ACHN (cell line): ENCODE results near the gene MAPK8.
"Not testable (repeated sequence)": the region's sequence is repeated elsewhere in the genome, so short reads cannot be mapped to it uniquely, and the experiment has no call there.

Experiments
- DNase-seq: peaks from one replicate; pipeline ENCODE4 v3.0.0-alpha.2; 2015
- in situ Hi-C: cut with HindIII; loops from 2 replicates; pipeline ENCODE4 v1.10.0; 2017; ENCODE audit warnings: low sequenced_read_pairs, low pct_ligation_motif_present, low pct_unique_long_range_greater_than_20kb

The MAPK8 gene

DNA sequence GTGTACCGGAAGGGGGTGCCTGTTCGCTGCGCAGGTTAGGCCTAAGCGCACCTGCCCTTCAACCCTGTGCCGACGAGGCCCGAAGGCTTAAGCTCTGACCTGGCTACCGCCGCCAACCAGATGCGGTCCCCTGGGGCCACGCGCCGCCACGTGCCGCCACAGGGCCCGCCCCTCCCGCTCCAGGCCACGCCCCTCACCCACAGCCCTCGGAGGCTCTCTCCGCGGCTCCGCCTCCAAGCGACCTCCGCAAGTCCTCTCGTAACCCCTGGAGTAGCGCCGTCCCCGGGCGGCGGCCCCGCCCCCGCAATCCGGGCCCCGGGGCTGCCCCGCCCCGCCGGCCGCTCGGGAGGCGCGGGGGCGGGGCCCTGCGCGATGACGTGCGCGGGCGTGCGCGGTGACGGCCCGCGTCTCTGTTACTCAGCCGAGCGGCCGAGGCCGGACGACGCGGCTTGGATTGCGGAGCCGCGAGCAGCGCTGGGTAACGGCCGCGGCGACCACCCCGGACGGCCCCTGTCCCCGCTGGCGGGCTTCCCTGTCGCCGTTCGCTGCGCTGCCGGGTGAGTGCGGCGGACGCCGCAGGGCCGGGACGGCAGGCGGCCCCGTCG is at the start of gene MAPK8:
Gene MAPK8 (plus strand): TSS at position 413 of the 605 bp plus-strand sequence. CDS start 94,984 bp downstream, outside the sequence.
- peak; percentile 93 for DNase-seq
- in situ Hi-C loops, result no loop called here

DNA sequence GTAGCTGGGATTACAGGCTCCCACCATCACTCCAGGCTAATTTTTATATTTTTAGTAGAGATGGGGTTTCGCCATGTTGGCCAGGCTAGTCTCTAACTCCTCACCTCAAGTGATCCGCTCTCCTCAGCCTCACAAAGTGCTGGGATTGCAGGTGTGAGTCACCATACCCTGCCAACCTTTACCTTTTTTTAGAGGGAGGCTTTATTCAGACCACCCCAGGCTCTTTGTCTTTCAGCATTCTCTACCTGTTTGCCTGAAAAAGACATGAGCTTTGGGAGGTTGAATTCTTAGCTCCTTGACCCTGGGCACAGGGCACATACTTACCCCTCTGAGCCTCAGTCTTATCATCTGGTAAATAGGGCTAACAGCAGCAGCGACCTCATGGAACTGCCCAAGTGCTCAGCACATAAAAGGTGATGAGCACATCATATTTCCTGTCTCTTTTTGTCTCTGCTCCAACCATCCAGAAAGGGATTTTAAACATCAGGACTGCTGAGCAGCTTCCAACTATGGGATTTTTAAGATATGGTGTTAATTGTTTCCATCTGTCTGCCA is 49.0 kb upstream of the MAPK8 start:
- DNase-seq, result no peak
- in situ Hi-C loops, result no loop called here

DNA sequence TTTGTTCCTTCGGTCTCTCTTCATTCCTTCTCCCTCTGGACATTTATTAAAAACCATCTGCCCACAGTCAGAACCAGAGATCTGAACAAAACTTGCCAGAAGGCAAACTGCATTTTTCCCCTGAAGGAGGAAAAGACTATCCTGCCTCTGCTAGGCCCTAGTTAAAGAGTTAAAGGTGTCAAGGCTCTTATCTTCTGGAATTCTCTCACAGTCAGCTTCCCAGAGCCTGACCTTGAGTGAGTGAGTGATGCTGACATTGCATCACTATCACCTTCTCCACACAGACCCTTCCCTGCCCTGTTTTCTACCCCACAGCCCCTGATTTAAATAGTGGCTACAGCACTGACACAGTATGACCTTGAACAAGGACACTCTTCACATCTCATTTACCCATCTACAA is 48.4 kb upstream of the MAPK8 start:
- in situ Hi-C loops, result no loop called here
- DNase-seq, result no peak

DNA sequence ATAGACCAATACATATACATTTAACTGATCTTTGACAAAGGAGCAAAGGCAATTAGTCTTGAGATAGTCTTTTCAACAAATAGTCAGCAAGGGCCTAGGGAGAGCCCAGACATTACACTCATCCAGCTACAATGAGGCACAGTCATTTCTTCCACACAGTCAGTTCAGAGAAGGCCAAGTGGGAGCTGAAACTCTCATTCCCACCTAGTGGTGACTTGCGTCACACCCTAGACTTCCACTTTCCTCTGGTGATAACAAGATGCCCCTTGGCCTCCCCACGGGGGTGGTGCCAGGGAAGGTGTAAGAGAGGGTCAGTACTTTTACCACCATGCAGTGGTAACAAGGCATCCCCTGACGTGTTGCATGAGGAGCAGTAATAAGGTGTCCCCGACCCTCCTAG is 39.9 kb upstream of the MAPK8 start:
- in situ Hi-C loops, result no loop called here

DNA sequence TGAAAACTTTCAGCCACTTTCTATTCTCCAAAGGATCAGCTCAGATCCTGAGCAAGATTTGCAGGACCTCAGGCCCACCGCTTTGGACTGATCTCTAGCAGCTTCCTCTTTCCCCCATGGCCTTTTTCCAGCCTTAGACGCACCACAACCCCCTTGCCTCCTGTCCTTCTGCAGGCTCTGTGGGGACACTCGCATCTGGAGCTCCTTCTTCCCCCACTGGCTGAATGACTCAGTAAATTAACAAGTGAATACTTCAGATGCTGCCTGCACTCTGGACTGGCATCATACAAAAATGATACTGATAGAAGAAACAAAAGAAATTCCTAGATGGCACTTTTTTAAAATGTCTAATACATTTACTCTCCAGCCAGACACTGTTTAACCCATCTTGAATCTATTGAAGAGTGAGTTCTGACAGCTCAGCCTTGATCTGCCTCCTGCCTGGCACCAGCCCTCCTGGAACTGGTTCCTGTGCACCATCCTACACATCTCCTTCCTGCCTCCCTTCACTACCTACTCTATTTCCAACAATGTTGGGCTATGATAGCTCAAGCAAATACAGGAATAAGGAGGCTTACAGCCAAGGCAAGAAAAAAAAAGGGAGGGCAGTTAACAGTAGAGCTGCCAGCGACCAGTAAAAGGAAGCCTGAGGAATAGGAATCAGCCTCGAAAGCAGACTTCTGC is 35.3 kb upstream of the MAPK8 start:
- no peak for DNase-seq
- in situ Hi-C loops, result no loop called here

More for the DNA sequence above, 39.9 kb upstream of the MAPK8 start:
- DNase-seq, result no peak

DNA sequence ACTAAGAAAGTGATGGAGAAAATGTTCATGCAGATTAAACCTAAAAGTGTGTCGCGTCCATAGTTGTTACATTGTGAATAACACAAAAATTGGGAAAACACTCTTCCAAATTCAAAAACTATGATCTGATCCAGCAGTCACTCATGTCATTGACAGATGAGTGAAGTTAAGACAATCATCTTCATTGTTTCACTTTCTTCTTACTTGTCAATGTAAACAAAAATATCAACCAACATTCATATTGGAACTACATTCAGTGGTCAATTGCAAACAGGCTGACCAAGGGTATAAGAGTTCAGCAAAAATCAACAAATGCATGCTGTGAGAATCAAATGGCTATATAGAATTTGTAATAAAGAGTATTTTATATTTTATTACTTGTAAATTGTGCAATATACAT is 33.8 kb upstream of the MAPK8 start:
- in situ Hi-C loops, result no loop called here
- no peak for DNase-seq

DNA sequence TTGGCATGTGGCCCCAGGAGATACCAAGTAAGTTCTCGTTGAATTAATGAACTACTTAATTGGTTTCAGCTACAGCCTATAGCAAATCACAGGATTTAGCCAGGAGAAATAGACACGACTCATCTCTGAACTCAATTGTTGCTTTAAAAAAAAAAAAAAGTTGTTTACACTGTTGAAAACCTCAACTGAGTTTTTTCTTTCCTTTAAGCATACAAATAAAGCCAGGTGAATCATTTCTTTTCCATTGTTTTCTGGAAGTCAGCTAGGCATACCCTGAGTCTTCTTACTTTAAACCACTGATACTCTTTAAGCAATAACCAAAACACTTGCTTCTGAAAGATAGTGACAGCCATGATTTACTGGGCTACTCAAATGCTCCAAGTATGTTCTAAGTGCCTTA is 32.7 kb upstream of the MAPK8 start:
- in situ Hi-C loops, result no loop called here

DNA sequence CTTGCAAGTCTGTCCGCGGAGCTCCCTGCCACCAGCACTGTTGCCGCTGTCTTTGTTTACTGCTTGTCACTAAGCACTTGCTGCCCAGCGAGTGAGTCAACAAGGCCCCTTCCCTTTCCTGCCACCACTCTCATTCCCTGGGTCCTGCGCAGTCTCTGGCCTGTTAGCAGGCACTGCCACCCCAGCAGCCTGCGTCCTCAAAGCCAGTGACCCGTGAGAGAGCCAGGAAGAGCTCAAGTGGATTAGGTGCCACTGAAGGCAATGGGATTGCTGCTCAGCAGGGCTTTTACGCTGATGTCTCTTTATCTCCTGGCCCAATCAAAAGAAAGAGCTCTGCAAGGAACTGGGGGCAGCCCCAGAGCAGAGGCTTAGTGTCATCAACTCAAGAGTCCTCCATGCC is 31.8 kb upstream of the MAPK8 start, which contains the start of gene FRMPD2:
Gene FRMPD2 (minus strand): TSS at position 61 of the 400 bp plus-strand sequence. CDS start 129 bp downstream, outside the sequence.
- in situ Hi-C loops, result no loop called here
- DNase-seq, result no peak

More for the DNA sequence above, 32.7 kb upstream of the MAPK8 start:
- DNase-seq, result no peak

DNA sequence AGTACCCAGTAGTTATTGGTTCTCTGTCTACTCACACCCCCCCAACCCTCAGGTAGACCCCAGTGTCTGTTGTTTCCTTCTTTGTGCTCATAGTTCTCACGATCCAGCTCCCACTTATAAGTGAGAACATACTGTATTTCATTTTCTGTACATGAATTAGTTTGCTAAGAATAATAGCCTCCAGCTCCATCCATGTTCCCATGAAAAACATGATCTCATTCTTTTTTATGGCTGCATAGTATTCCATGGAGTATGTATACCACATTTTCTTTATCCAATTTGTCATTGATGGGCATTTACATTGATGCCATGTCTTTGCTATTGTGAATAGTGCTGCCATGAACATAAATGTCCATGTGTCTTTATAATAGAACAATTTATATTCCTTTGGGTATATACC is 29.4 kb upstream of the MAPK8 start:
- in situ Hi-C loops, result no loop called here
- no peak for DNase-seq

DNA sequence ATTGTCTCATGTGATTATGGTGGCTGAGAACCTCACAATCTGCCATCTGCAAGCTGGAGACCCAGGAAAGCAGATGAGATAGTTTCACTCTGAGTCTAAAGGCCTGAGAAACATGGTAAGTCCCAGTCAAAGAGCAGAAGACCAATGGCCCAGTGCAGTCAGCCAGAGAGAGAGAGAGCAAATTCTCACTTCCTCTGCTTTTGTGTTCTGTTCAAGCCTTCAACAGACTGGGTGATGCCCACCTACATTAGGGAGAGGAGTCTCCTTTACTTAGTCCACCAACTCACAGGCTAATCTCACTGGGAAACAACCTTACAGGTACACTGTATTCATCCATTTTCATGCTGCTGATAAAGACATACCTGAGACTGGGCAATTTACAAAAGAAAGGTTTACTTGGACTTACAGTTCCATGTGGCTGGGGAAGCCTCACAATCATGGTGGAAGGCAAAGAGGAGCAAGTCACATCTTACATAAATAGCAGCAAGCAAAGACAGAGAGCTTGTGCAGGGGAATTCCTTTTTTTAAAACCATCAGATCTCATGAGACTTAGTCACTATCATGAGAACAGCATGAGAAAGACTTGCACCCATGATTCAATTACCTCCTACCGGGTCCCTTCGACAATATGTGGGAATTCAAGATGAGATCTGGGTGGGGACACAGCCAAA is 27.3 kb upstream of the MAPK8 start:
- no peak for DNase-seq
- in situ Hi-C loops, result no loop called here

DNA sequence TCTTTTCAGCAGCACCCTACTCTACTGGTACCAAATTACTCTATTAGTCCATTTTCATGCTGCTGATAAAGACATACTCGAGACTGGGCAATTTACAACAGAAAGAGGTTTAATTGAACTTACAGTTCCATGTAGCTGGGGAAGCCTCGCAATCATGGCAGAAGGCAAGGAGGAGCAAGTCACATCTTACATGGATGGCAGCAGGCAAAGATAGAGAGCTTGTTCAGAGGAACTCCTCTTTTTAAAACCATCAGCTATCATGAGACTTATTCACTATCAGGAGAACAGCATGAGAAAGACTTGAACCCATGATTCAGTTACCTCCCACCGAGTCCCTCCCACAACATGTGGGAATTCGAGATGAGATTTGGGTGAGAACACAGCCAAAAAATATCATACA is 24.8 kb upstream of the MAPK8 start:
- in situ Hi-C loops, DNase-seq: not testable (repeated sequence)

DNA sequence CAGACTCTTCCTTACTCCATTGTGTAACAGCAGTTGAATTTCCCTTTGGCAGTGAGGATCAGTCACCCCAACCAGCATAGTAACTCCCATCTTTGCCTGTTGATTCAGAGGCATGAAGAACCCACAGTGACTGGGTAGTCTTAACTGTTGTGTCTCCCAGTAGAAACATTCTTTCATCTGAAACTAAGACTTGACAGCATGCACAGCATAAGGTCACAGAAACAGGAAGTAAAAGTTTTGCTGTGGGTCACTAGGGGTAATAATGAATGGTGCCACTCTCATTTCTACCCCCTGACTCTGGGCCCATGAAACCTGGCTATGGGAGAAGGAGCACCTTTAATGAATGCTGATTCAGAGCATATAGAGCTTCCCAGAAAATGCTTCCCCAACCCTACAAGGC is 23.6 kb upstream of the MAPK8 start:
- DNase-seq, result no peak
- in situ Hi-C loops, result no loop called here

DNA sequence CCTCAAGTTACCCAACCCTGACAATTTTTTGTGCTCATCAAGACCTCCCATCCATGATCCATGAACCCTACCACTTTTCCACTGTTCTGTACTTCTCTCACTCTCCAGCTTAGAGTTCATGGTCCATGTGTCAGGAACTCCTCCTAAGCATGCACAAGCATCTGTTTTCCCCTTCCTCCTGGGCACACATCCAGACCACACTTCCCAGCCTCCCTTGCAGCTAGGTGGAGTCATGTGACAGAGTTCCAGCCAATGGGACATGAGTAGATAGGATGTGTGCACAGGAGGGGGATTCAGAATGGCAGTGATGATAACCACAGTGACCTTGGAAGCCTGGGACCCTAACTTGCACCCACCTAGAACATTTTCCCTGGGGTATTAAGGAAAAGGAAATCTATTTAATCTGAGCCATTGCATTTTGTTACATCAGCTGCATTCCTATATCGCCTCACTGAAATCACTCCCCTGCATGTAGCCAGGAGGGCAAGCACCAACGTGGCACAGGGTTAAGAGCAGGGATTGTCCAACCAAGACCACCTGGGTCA is 22.4 kb upstream of the MAPK8 start:
- no peak for DNase-seq

DNA sequence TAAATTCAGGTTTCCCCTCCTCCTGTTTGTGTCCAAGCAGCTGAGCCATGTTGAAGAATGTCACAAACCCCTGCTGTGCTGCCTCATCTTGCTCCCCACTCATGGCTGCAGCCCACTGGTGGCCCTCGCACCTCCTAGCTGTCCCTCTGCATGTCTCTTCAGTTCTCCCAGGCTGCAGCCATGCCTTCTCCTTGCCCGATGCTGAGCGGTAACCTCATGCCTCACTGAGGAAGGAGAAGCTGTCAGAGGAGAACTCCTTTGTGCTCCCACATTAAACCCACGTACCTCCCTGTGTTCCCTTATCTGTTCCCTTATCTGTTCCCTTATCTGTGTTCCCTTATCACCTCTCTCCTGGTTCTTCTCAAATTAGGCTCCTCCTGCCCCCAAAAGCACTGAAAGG is 21.7 kb upstream of the MAPK8 start:
- in situ Hi-C loops, result no loop called here
- no peak for DNase-seq

More for the DNA sequence above, 22.4 kb upstream of the MAPK8 start:
- in situ Hi-C loops, result no loop called here

DNA sequence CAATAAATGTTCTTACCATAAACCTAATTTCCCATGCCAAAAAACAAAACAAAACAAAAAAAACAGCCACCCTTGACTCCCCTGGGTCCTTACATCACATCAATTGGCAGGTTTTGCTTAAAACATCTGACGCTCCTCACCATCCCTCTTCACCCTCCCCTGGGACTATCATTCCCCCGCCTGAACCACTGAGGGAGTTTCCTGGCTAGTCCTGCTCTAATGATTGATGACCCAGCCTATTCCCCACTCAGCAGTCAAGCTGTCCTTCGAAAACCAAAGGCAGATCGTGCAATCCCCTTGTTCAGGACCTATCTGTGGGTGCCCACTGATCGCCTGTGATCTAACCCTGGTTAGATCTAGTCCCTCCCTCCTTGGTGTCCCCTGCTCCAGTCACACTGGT is 20.8 kb upstream of the MAPK8 start:
- DNase-seq, result no peak
- in situ Hi-C loops, result no loop called here

DNA sequence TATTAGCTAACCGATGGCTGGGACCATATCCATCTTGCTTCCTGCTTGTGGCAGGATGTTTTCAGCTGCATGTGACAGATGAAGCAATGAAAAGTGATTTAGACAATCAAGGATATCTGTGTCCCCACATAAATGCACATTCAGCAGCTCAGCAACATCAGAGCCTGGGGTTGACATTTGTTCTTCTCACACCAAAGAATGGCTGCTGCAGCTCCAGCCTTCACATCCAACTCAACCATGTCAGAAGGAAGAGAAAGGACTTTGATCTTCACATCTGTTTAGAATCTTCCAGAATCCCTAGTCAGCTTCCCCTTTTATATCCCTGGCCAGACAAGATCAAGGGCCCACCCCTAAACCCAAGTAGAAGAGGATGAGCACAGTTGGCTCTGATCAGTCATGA is 20.1 kb upstream of the MAPK8 start:
- in situ Hi-C loops, result no loop called here
- no peak for DNase-seq

DNA sequence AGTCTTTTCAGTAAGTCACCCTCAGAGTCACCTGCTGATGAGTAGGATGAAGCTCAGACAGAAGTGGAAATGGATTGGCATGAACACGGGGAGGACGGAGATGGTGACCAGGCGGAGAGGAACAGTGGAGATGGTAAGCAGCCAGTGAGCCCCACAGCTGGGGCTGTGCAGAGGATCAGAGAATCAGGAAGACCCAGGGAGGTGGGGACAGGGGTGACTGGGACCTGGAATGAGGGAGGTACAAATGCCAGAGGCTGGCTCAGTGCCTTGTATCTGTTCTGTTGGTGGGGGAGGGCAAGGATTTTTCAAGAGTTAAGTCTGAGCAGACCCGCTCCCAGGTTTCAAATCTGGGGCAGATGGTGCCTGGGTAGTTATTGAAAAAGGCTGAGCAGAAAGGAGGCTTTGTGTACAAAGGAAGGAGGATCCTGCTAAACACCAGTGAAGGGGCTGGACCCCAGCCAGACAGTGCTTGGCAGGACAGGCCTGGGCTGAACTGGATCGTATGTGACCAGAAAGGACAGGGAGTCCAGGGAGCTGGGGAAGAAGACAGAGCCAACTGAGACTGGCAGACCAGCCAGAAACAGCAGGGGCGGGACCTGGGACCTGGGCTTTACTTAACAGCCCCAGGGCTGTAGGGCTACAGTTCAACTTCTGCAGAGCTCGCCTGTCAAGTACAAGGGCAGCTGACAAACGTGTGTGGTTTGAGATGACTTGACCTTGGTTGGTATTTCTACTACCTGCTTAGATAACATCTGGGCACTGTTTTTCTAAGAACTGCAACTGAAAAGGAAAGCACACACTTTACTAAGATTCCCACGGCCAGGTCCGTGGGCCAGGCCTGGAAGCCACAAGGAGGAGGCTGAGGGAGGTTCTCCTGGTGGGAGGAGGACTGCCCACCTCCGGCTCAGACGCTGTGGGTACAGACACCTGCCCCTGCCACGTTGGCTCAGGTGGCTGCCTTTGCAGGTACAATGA is 18.8 kb upstream of the MAPK8 start:
- no peak for DNase-seq
- in situ Hi-C loops, result no loop called here

DNA sequence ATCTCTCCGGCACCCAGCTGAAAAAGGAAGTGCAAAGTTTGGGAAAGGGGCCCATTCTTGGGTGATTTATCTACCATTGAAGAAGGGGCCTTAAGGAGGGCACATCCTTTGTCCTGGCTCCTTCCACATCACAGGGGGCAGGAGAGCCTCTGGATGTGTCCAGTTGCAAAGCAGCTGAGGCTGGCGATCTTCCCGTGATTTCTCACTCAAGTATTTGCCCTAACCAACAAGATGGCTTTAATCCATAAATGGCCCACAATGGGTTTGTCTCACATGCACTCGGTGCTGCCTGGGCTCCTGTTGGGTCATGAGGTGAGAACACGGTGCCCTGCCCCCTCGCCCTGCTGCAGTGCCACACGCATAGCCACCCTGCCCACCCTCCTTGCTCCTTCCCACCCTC is 17.8 kb upstream of the MAPK8 start:
- in situ Hi-C loops, result no loop called here
- DNase-seq, result no peak
